Measurements from ENCODE around the gene USH1C.

GRCh38 chr11:17494019-17494418, 50.2 kb downstream of the USH1C start:
- TF ChIP-seq CTCF (IDR thresholded peaks at IDR 0.05) (no peak), EZH2 (IDR thresholded peaks at IDR 0.05) (no peak), EZH2phosphoT487 (IDR thresholded peaks at IDR 0.05) (no peak)

All from neural progenitor cell (in vitro differentiated cells).